ENCODE results near the gene ITPKC. TPM values are rescaled to one million over a fixed set of nuclear protein-coding genes. Genes with fewer than 3 reads are reported as not detected.
A peak's percentile ranks its signal among the peaks of the same experiment; 100 is the strongest.
"Not testable (repeated sequence)": the region's sequence is repeated elsewhere in the genome, so short reads cannot be mapped to it uniquely, and the experiment has no call there.

ITPKC gene
- polyA plus RNA-seq, 1 experiment, result 8.9 TPM

GRCh38 chr19:40721936-40722661 lies 5.2 kb downstream of the ITPKC start:
- POLR2A ChIA-PET, result interaction anchor here (0.6 kb wide), 1 partner anchor 90 kb away, joined by 3 read pairs; no protein-coding TSS in a partner anchor
- CTCF ChIA-PET, result interaction anchor here (0.9 kb wide), 1 partner anchor 120 kb away, joined by 3 read pairs; no protein-coding TSS in a partner anchor
- no peaks in the 10 kb centered on the region for H3K9me3 ChIP-seq (ENCODE audit: control insufficient read depth, insufficient read depth, low read length)
- no peaks in the 10 kb centered on the region for H3K27me3 ChIP-seq (ENCODE audit: control insufficient read depth, insufficient read depth, low read length)
- DNase-seq (ENCODE audit: low read depth, low spot score), result no peak
- peak overlapping the region; percentile 5; the same call in 1 of the 2 replicates for H3K4me3 ChIP-seq (ENCODE audit: low read depth, low read length)
- no peak overlapping the region for H3K27ac ChIP-seq (ENCODE audit: low read depth, low read length)
- no peak for TF ChIP-seq CTCF (IDR thresholded peaks at IDR 0.05; ENCODE audit: low read depth, low read length)

GRCh38 chr19:40723661-40724254 lies 6.8 kb downstream of the ITPKC start:
- CTCF ChIA-PET, result no interaction called here
- Histone ChIP-seq H3K9me3 (ENCODE audit: control insufficient read depth, insufficient read depth, low read length) (no peaks in the 10 kb centered on the region), H3K27ac (ENCODE audit: low read depth, low read length) (no peak overlapping the region), H3K4me3 (ENCODE audit: low read depth, low read length) (no peak overlapping the region), H3K27me3 (ENCODE audit: control insufficient read depth, insufficient read depth, low read length) (no peaks in the 10 kb centered on the region)
- POLR2A ChIA-PET, result no interaction called here
- DNase-seq (ENCODE audit: low read depth, low spot score), result no peak
- no peak for TF ChIP-seq CTCF (IDR thresholded peaks at IDR 0.05; ENCODE audit: low read depth, low read length)

- no peak for TF ChIP-seq CTCF (IDR thresholded peaks at IDR 0.05; ENCODE audit: low read depth, low read length)
- Histone ChIP-seq H3K27me3 (ENCODE audit: control insufficient read depth, insufficient read depth, low read length) (no peaks in the 10 kb centered on the region), H3K4me3 (ENCODE audit: low read depth, low read length) (no peak overlapping the region), H3K9me3 (ENCODE audit: control insufficient read depth, insufficient read depth, low read length) (no peaks in the 10 kb centered on the region), H3K27ac (ENCODE audit: low read depth, low read length) (no peak overlapping the region)
- ChIA-PET CTCF (no interaction called here), POLR2A (no interaction called here)
- DNase-seq (ENCODE audit: low read depth, low spot score), result no peak
Measured at GRCh38 chr19:40724315-40724714, 7.4 kb downstream of the ITPKC start.

- CTCF ChIA-PET, result interaction anchor here (0.9 kb wide), 1 partner anchor 63 kb away, joined by 10 read pairs; no protein-coding TSS in a partner anchor
- DNase-seq (ENCODE audit: low read depth, low spot score), result no peak
- Histone ChIP-seq H3K4me3 (ENCODE audit: low read depth, low read length) (no peak overlapping the region), H3K27ac (ENCODE audit: low read depth, low read length) (no peak overlapping the region), H3K9me3 (ENCODE audit: control insufficient read depth, insufficient read depth, low read length) (no peaks in the 10 kb centered on the region), H3K27me3 (ENCODE audit: control insufficient read depth, insufficient read depth, low read length) (no peaks in the 10 kb centered on the region)
- POLR2A ChIA-PET, result no interaction called here
- TF ChIP-seq CTCF (IDR thresholded peaks at IDR 0.05; ENCODE audit: low read depth, low read length), result no peak
Measured at GRCh38 chr19:40724855-40725254, 7.9 kb downstream of the ITPKC start.

GRCh38 chr19:40726279-40726678 lies 9.4 kb downstream of the ITPKC start:
- POLR2A ChIA-PET, result interaction anchor here (0.6 to 0.7 kb wide), 2 partner anchors 8 to 85 kb away, joined by 3 read pairs; no protein-coding TSS in a partner anchor
- Histone ChIP-seq H3K27me3 (ENCODE audit: control insufficient read depth, insufficient read depth, low read length) (no peaks in the 10 kb centered on the region), H3K9me3 (ENCODE audit: control insufficient read depth, insufficient read depth, low read length) (no peaks in the 10 kb centered on the region), H3K27ac (ENCODE audit: low read depth, low read length) (no peak overlapping the region), H3K4me3 (ENCODE audit: low read depth, low read length) (no peak overlapping the region)
- no peak for TF ChIP-seq CTCF (IDR thresholded peaks at IDR 0.05; ENCODE audit: low read depth, low read length)
- CTCF ChIA-PET, result no interaction called here
- no peak for DNase-seq (ENCODE audit: low read depth, low spot score)

GRCh38 chr19:40730065-40730464 lies 13.2 kb downstream of the ITPKC start:
- H3K4me3 ChIP-seq (ENCODE audit: low read depth, low read length); CTCF ChIA-PET; H3K27me3 ChIP-seq (ENCODE audit: control insufficient read depth, insufficient read depth, low read length); H3K9me3 ChIP-seq (ENCODE audit: control insufficient read depth, insufficient read depth, low read length); H3K27ac ChIP-seq (ENCODE audit: low read depth, low read length); POLR2A ChIA-PET; DNase-seq (ENCODE audit: low read depth, low spot score): not testable (repeated sequence)

- POLR2A ChIA-PET, result interaction anchor here (0.7 to 1.0 kb wide), 2 partner anchors 10 to 69 kb away, joined by 3 to 9 read pairs; no protein-coding TSS in a partner anchor
Measured at GRCh38 chr19:40732304-40732703, 15.4 kb downstream of the ITPKC start.

More at GRCh38 chr19:40732304-40732703, 15.4 kb downstream of the ITPKC start:
- CTCF ChIA-PET; DNase-seq (ENCODE audit: low read depth, low spot score); H3K27me3 ChIP-seq (ENCODE audit: control insufficient read depth, insufficient read depth, low read length); H3K9me3 ChIP-seq (ENCODE audit: control insufficient read depth, insufficient read depth, low read length); H3K4me3 ChIP-seq (ENCODE audit: low read depth, low read length); H3K27ac ChIP-seq (ENCODE audit: low read depth, low read length): not testable (repeated sequence)

All from AG04450 (cell line).